ENCODE results near the gene ASCC3.

ASCC3 gene

DNA sequence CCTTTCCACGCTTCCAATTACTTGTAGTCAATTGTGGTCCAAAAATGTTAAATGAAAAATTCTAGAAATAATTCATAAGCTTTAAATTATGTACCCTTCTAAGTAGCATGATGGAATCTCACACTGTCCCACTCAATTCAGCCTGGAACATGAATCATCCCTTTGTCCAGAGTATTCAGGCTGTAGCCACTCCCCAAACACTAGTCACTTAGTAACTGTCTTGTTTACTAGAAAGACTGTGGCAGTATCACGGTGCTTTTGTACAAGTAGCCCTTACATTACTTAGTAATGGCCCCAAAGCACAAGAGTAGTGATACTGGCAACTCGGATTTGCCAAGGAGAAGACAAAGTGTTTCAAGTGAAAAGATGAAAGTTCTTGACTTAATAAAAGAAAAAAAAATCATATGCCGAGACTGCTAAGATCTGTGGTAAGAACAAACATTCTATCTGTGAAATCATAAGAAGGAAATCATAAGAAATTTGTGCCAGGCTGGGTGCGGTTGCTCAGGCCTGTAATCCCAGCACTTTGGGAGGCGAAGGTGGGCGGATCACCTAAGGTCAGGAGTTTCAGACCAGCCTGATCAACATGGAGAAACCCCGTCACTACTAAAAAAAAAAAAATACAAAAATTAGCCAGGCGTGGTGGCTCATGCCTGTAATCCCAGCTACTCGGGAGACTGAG is 247.9 kb downstream of the ASCC3 start:
- H3K9me3 ChIP-seq (ENCODE audit: control insufficient read depth, low read length), result no peaks in the 10 kb centered on the region
- no peak overlapping the region for H3K27ac ChIP-seq
- no peaks in the 10 kb centered on the region for H3K36me3 ChIP-seq (ENCODE audit: control insufficient read depth, insufficient read depth, low read length)
- H3K4me2 ChIP-seq (ENCODE audit: low read length), result no peak overlapping the region
- no peak overlapping the region for H2AFZ ChIP-seq
- H3K27me3 ChIP-seq (ENCODE audit: control insufficient read depth, insufficient read depth, low read length), result no peaks in the 10 kb centered on the region
- no peaks in the 10 kb centered on the region for H3K79me2 ChIP-seq
- no peaks in the 10 kb centered on the region for H3K4me1 ChIP-seq
- H3K4me3 ChIP-seq (ENCODE audit: low read depth, low read length), result no peak overlapping the region
- TF ChIP-seq, protein P1, sequence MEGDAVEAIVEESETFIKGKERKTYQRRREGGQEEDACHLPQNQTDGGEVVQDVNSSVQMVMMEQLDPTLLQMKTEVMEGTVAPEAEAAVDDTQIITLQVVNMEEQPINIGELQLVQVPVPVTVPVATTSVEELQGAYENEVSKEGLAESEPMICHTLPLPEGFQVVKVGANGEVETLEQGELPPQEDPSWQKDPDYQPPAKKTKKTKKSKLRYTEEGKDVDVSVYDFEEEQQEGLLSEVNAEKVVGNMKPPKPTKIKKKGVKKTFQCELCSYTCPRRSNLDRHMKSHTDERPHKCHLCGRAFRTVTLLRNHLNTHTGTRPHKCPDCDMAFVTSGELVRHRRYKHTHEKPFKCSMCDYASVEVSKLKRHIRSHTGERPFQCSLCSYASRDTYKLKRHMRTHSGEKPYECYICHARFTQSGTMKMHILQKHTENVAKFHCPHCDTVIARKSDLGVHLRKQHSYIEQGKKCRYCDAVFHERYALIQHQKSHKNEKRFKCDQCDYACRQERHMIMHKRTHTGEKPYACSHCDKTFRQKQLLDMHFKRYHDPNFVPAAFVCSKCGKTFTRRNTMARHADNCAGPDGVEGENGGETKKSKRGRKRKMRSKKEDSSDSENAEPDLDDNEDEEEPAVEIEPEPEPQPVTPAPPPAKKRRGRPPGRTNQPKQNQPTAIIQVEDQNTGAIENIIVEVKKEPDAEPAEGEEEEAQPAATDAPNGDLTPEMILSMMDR (IDR thresholded peaks at IDR 0.05), result no peak
- H3K9ac ChIP-seq, result no peak overlapping the region

DNA sequence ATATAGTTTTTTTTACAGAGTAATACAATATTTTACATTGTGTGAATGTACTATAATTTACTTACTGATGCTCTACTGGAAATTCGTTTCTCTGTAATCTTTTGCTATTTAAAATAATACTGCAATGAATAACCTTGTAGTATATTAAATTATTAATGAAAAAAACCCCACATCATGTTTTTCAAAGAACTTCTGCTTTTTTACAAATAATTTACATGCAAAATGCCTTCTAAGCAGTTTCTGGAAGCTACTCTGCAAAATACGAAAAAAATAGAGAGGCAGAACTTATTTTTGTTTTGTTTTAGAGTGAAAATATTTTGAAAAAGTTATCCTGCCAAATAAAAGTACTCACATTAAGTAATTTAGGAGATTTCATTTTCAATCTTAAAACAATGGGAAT is 250.6 kb downstream of the ASCC3 start:
- no peak overlapping the region for H3K4me2 ChIP-seq (ENCODE audit: low read length)
- H3K36me3 ChIP-seq (ENCODE audit: control insufficient read depth, insufficient read depth, low read length), result no peaks in the 10 kb centered on the region
- H3K27ac ChIP-seq, result no peak overlapping the region
- H2AFZ ChIP-seq, result no peak overlapping the region
- H3K9me3 ChIP-seq (ENCODE audit: control insufficient read depth, low read length), result no peaks in the 10 kb centered on the region
- TF ChIP-seq, protein P1 (IDR thresholded peaks at IDR 0.05), result no peak
- H3K9ac ChIP-seq, result no peak overlapping the region
- no peaks in the 10 kb centered on the region for H3K79me2 ChIP-seq
- no peak overlapping the region for H3K4me3 ChIP-seq (ENCODE audit: low read depth, low read length)
- H3K27me3 ChIP-seq (ENCODE audit: control insufficient read depth, insufficient read depth, low read length), result no peaks in the 10 kb centered on the region
- no peaks in the 10 kb centered on the region for H3K4me1 ChIP-seq

DNA sequence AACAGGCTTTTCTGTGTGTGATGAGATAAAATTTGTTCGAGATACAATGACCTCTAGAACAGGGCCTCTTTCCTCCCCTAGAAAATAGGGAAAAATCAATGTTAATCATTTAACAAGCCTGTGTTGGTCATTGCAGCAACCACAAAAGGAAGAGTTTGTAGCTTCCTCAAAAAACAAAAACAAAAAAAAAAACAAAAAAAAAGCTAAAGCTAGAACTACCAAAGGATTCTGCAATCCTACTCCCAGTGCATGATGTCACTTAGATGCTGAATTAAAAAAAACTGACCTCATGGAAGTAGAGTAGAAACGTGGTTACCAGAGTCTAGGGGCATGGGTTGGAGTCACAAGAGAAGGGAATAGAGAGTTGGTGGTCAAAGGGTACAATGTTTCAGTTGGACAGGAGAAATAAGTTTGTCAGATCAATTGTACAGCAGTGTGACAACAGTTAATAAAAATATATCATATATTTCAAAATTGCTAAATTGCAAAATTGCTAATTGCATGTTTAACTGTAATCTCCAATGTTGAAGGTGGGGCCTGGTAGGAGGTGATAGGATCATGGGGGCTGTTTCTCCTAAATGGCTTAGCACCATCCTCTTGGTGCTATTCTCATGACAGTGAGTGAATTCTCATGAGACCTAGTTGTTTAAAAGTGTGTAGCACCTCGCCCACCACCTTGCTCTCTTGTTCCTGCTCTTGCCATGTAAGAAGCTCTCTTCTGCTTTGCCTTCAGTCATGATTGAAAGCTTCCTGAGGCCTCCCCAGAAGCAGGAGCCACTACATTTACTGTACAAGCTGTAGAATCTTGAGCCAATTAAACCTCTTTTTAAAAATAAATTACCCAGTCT is 253.0 kb downstream of the ASCC3 start:
- H3K27ac ChIP-seq, result no peak overlapping the region
- no peaks in the 10 kb centered on the region for H3K36me3 ChIP-seq (ENCODE audit: control insufficient read depth, insufficient read depth, low read length)
- no peaks in the 10 kb centered on the region for H3K4me1 ChIP-seq

DNA sequence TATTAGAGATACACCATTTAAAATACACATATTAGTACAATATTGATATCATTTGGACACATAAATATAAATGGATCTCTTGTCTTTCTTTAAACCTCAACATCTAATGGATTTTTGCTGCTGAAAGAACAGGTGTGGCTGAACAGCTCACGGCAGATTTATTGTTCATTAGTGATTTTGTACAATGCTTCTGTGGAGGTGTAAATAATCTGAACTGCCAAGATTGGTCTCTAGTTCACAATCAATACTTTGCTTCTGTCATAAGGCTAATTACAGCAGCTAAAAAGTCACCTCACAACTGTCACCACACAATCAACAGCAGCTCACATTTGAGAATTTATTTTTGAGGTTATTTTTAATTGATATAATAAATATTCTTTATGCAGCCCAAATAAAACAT is 254.4 kb downstream of the ASCC3 start:
- no peak overlapping the region for H2AFZ ChIP-seq
- no peaks in the 10 kb centered on the region for H3K79me2 ChIP-seq
- no peak overlapping the region for H3K4me3 ChIP-seq (ENCODE audit: low read depth, low read length)
- H3K4me2 ChIP-seq (ENCODE audit: low read length), result no peak overlapping the region
- H3K4me1 ChIP-seq, result no peaks in the 10 kb centered on the region
- H3K27me3 ChIP-seq (ENCODE audit: control insufficient read depth, insufficient read depth, low read length), result no peaks in the 10 kb centered on the region
- TF ChIP-seq, protein P1 (IDR thresholded peaks at IDR 0.05), result no peak
- H3K36me3 ChIP-seq (ENCODE audit: control insufficient read depth, insufficient read depth, low read length), result no peaks in the 10 kb centered on the region
- no peaks in the 10 kb centered on the region for H3K9me3 ChIP-seq (ENCODE audit: control insufficient read depth, low read length)
- no peak overlapping the region for H3K9ac ChIP-seq
- no peak overlapping the region for H3K27ac ChIP-seq

More for the DNA sequence above, 253.0 kb downstream of the ASCC3 start:
- H3K4me2 ChIP-seq (ENCODE audit: low read length), result no peak overlapping the region
- no peak overlapping the region for H2AFZ ChIP-seq
- TF ChIP-seq, protein P1 (IDR thresholded peaks at IDR 0.05), result no peak
- no peak overlapping the region for H3K9ac ChIP-seq
- no peaks in the 10 kb centered on the region for H3K79me2 ChIP-seq
- no peaks in the 10 kb centered on the region for H3K9me3 ChIP-seq (ENCODE audit: control insufficient read depth, low read length)
- H3K27me3 ChIP-seq (ENCODE audit: control insufficient read depth, insufficient read depth, low read length), result no peaks in the 10 kb centered on the region
- H3K4me3 ChIP-seq (ENCODE audit: low read depth, low read length), result no peak overlapping the region
